ENCODE measurements around the gene SLC5A6.
"Not testable (repeated sequence)": the region's sequence is repeated elsewhere in the genome, so short reads cannot be mapped to it uniquely, and the experiment has no call there.

The SLC5A6 gene

GRCh38 chr2:27204566-27204965, 7.5 kb downstream of the SLC5A6 start:
- no peak for DNase-seq (ENCODE audit: low read depth)

GRCh38 chr2:27203741-27204140, 8.3 kb downstream of the SLC5A6 start:
- no peak for DNase-seq (ENCODE audit: low read depth)

- no peak for DNase-seq (ENCODE audit: low read depth)
These were observed 9.2 kb downstream of the SLC5A6 start for GRCh38 chr2:27202854-27203253.

DNA sequence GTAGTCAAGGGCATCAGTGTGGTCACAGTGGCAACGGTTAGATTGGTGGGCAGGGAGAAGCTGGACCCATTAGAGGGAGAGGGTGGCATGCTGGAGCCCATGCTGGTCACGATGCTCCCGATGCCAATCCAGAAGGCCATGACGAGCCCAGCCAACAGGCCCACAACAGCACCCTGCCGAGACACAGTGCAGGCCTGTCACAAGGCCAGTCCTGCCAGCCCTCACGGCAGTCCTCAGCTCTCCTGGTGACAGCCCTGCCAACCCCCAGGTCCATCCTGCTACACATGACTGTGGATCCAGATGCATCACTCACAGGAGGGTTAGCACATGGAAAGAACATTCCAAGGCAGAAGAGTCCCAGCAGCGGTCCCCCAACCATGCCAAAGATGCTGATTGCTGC, 10.4 kb downstream of the SLC5A6 start:
- DNase-seq (ENCODE audit: low read depth) = no peak

- DNase-seq (ENCODE audit: low read depth) = no peak
These were observed 12.8 kb downstream of the SLC5A6 start for GRCh38 chr2:27199241-27199640.

- DNase-seq (ENCODE audit: low read depth) = no peak
These were observed 13.4 kb downstream of the SLC5A6 start for GRCh38 chr2:27198627-27199026.

- not testable (repeated sequence) for DNase-seq (ENCODE audit: low read depth)
These were observed 14.0 kb downstream of the SLC5A6 start for GRCh38 chr2:27198068-27198467.

GRCh38 chr2:27195799-27196198, 16.3 kb downstream of the SLC5A6 start:
- DNase-seq (ENCODE audit: low read depth) = not testable (repeated sequence)

DNA sequence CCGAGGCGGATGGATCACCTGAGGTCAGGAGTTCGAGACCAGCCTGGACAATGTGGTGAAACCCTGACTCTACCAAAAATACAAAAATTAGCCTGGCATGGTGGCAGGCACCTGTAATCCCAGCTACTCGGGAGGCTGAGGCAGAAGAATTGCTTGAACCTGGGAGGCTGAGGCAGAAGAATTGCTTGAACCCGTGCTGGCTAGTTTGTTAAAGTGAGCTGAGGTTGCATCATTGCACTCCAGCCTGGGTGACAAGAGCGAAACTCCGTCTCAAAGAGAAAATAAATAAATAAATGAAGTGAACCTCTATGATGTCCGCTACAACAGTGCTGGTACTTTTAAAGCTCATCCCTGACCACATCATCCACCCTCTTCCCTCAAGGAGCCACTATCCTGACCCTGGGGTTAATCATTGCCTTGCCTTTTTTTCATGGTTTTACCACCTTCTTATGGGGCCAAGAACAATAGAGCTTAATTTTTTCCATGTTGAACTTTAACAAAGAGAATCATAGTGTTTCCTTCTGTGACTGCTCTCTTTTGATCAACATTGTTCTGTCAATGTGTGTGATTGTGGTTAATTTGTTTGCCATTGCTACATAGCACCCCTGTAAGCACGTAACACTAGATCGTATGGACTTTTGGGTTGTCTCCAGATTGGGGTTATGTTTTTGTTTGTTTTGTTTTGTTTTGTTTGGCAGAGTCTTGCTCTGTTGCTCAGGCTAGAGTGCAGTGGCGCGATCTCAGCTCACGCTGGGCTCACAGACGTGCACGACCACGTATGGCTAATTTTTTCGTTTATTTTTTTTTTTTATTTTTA, 17.3 kb downstream of the SLC5A6 start:
- DNase-seq (ENCODE audit: low read depth) = no peak

GRCh38 chr2:27191070-27191829, 20.8 kb downstream of the SLC5A6 start:
- DNase-seq (ENCODE audit: low read depth) = no peak

GRCh38 chr2:27189989-27190388, 22.1 kb downstream of the SLC5A6 start:
- DNase-seq (ENCODE audit: low read depth) = no peak

- no peak for DNase-seq (ENCODE audit: low read depth)
These were observed 25.3 kb downstream of the SLC5A6 start for GRCh38 chr2:27186613-27187345.

- no peak for DNase-seq (ENCODE audit: low read depth)
These were observed 26.6 kb downstream of the SLC5A6 start for GRCh38 chr2:27185331-27186026.

GRCh38 chr2:27184115-27184514, 28.0 kb downstream of the SLC5A6 start:
- no peak for DNase-seq (ENCODE audit: low read depth)

- no peak for DNase-seq (ENCODE audit: low read depth)
These were observed 29.7 kb downstream of the SLC5A6 start for GRCh38 chr2:27182346-27182745.

DNA sequence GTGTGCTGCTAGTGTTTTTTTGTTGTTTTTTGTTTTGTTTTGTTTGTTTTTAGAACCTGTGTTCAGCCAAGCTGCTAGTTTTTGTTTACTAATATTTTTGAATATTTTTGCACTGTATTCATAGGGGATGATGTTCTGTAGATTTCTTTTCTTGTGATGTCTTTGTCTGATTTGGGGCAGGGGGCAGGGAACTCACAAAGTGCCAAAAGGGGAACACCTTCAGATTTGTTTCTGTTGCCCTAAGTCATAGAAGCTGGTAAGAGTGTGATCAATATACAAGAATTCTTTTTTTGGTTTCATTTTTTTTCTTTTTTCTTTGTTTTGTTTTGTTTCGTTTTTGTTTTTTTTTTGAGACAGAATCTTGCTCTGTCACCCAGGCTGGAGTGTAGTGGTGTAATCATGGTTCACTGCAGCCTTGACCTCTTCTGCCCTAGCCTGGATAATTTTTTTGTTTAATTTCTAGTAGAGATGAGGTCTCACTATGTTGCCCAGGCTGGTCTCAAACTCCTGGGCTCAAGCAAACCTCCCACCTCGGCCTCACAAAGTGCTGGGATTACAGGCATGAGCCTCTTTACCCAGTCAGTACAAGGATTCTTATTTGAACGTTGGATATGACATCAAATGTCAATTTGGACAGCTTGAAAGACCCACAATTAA, 32.6 kb downstream of the SLC5A6 start:
- no peak for DNase-seq (ENCODE audit: low read depth)

GRCh38 chr2:27178469-27178868, 33.6 kb downstream of the SLC5A6 start:
- DNase-seq (ENCODE audit: low read depth) = no peak

- DNase-seq (ENCODE audit: low read depth) = no peak
These were observed 34.4 kb downstream of the SLC5A6 start for GRCh38 chr2:27177441-27178351.

- not testable (repeated sequence) for DNase-seq (ENCODE audit: low read depth)
These were observed 36.3 kb downstream of the SLC5A6 start for GRCh38 chr2:27175781-27176180.

GRCh38 chr2:27175330-27175729, 36.7 kb downstream of the SLC5A6 start:
- no peak for DNase-seq (ENCODE audit: low read depth)
